D341Med (cell line): ENCODE results near the gene NR2F1-AS1.
"Not testable (repeated sequence)": the region's sequence is repeated elsewhere in the genome, so short reads cannot be mapped to it uniquely, and the experiment has no call there.

Source experiments
- DNase-seq: peaks from one replicate; pipeline ENCODE4 v3.0.0; 2012; ENCODE audit warnings: low spot score

NR2F1-AS1 gene

DNA sequence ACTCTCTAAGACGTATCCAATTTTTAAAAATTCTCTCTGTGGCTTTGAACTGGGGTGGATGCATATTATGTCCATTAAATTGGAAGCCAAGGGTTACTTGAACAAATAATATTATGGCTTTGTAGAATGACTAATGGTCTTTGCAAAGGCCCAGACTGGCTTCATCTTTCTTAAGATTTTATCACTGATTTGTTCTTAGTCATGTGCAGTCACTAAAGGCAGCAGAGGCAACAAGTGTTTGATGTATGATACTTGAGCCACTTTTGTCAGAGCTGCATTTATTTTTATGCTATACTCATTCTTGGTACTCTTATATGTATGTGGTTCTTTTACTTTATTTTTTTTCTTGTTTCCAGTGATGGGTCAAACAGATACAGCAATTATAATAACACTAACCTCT lies 152.2 kb downstream of the NR2F1-AS1 start:
- DNase-seq: no peak

DNA sequence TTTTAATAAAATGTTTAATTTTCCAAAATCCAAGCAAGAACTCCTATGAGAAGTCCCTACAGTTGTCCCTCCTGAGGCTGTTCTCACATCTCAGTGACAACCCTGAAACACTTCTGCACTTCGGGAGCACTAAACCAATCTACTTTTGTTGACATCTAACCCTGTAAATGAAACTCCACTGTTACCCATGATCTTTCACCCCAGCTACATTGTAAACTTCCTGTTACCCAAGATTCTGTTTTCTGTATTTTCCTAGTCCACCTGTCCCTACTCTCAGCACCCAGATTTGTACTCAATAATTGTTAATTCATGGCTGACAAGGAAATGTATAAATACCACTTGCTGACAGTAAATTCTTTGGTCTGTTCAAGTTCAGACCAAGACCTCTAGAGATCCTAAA lies 153.7 kb downstream of the NR2F1-AS1 start:
- no peak for DNase-seq

GRCh38 chr5:93425096-93425495 lies 155.9 kb downstream of the NR2F1-AS1 start:
- no peak for DNase-seq

DNA sequence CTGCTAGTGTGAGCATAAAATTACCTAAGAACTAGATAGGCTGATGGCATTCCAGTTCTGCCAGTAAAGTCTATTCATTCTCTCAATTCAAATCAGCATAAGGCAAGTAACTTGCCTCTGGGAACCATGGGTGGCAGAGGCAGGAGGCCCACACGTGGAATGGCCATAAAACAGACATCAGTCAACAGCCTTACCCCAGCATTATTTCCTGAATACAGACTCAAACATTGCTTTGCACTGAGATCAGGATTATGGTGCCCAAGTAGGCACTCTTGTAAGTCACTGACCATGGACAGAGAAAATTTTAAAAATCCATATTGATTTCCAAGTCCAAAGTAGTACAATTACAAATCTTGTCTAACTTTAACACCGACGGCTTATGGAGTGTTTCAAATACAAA lies 157.7 kb downstream of the NR2F1-AS1 start:
- DNase-seq: no peak

DNA sequence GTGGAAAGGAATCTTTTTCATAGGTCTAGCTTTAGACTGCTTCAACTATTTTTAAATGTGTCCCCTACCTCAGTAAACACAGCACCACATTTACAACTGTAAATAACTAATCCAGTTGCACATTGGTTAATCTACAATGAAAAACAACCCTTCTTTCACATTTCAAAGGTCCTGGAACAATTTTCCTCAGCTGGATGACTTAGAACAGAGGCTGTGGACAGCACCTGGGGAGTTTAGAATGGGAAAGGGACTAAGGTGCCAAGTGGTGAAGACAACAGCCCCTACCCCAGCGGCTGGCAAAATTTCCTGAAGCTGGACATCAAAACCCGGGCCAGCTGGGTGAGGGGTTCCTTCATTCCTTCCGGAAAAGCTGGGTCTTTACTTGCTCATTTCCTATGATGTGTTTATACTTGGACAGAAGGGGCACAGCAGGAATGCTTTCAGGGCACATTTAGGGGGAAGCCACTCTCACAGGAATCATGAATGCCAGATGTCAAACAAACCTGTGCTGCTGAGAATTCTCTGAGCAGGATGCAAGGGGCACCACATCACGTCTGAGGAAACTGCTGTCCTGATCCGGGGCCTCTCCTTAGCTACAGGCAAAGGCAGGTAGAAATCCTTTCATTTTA lies 158.3 kb downstream of the NR2F1-AS1 start:
- DNase-seq: no peak

GRCh38 chr5:93421987-93422401 lies 159.0 kb downstream of the NR2F1-AS1 start:
- DNase-seq: no peak

DNA sequence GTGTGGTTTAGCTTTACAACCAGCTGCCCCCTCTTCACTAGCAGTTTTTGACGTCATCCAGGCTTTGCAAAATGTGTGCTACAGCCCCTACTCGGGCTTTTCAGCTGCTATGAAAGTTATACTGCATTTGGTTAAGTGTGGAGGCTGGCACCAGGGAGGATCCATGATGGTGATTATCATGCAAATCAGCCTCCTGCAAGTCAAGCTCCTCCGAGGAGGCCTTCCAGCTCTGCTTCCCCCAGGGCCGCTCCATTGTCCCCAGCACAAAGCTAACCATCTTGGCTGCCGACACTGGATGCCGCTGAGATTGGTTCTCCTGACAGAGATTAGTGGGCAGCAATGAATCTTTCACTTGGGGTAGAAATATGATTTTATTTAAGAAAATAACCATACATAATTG lies 159.6 kb downstream of the NR2F1-AS1 start:
- no peak for DNase-seq

DNA sequence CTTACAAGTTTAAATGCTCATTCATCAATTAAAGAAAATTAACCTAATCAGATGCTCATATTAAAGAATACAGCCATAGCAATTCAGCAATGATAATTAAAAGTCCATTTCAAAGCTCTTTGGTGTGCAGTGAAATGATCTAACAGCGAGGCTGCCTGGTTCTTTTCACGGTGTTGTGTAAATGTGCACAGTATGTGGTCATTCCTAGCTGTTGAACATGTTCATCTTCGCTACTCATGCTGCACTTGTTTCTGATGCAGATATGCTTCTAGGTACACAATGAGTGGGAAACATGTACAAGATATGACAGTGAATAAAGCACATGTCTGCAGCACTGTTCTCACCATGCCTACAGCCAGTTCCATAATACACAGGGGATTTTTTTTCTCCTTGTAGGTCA lies 163.5 kb downstream of the NR2F1-AS1 start:
- DNase-seq: no peak

DNA sequence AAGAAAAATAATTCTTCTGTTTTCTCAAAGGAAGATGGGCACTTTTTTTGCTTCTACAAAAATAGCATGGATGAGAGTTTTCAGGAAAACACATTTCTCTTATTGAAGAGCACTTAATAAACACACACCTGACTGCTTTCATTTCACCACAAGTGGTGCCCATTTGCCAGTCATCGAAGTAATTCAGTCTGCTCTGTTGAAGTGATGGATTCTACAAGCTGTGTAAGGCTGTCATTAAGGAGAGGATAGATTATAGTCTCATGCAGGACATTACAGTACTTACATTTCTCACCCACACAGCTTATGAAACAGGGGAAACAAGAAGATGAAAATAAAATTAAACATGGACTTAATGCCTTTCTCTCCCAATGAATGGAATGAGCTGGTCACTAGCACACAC lies 165.2 kb downstream of the NR2F1-AS1 start:
- no peak for DNase-seq

DNA sequence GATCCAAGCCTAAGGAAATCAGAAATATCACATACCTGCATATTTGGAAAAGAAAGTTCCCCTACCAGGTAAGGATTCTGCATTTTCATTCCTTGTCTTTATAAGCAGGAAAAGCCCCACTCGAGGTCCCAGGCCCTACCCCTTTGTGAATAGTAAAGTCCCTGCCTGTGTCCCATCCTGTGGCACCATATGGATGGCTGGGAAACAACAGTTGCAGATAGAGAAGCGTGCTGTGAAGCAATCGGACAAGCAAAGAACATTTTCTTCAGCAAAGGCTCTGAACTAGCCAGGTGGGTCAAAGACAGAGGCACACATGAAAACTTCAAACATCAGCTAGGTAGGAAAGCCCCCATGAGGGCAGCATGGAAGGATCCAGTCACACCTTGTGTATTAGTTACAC lies 169.3 kb downstream of the NR2F1-AS1 start:
- no peak for DNase-seq

DNA sequence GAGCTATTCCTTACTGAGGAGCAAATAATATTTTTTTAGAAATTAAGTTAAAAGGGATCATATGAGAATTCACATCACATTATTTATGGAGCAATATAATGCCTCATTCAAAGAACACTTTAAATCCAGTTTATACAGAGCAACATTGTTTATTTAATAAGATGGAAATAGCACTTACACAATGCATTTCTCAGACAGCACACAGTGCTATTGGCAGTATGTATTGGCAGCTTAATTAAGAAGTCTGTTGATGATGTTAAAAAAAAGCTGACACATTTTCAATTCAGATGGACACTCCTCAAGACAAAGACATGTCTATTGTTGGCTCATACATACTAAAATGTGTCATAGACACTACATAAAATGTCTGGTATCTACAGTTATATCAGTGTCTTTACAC lies 171.3 kb downstream of the NR2F1-AS1 start:
- no peak for DNase-seq

GRCh38 chr5:93407454-93407853 lies 173.6 kb downstream of the NR2F1-AS1 start:
- DNase-seq: no peak

DNA sequence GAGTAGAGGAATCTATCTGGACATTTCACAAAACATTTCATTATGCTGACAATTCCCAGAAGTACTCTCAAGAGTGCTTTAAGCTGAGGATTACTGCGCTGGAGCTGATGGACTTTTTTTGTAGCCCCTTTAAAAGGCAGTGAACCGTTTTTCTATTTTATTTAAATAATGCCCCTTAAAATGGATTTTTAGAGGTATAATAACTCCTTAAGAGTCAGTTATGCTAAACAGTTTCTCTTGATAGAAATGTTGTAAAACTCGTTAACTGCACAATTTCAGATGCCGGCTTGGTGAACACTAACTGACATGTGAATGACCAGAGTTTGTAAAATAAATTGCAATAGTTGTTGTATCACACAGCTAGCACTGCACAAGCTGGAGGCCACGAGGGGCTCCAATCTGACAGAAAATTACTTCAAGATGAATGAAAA lies 174.0 kb downstream of the NR2F1-AS1 start:
- DNase-seq: no peak

DNA sequence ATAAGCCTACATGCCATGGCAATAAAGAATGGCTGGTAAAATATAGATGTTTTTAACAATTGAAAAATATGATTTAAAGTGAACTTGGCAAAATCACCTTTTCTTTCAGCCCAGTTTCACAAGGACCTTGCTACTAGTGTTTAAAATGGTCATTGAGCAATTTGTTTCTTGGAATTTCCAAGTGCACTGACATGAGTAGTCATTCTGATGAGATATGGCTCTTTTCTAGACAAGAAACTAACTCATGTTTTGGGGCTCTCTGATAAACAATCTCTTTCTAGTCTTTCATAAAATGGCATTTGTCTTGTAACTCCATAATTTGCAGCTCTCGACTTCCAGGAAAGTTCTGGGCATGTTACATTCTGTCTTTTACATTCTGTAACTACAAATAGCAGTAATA lies 176.8 kb downstream of the NR2F1-AS1 start:
- no peak for DNase-seq

DNA sequence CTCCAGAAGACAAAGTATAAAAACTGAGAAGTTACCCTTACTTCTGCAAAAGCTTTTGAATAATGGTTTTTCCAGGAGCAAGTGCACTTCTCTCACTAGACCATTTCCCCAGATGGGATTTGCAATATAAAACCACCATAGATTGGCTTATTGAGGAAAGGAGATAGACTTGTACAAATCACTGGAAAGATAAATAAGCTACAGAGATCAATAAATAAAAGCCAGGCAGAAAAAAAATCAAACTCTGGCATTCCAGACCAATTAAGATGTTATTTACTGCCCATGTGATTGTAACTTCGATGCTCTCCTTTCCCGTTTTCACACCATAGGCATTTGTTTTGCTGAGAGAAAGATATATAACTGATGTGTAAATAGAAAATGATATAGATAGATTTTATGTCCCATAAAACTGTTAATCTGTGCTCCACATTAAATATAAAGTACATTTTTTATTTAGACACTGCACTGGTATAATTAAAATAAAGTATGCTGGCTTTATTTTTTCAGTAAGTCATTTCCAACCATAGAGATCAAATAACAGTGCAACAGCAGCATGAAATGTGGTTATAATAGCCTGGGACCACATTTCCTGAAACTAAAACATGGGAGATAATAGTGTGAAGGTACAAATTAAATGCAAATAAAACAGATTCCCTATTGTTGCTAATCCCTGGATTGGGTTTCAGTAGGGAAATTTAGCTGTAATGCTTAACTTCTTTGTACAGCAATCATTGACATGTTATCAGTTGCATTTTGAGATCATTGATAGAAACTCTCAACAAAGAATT lies 177.7 kb downstream of the NR2F1-AS1 start:
- no peak for DNase-seq

DNA sequence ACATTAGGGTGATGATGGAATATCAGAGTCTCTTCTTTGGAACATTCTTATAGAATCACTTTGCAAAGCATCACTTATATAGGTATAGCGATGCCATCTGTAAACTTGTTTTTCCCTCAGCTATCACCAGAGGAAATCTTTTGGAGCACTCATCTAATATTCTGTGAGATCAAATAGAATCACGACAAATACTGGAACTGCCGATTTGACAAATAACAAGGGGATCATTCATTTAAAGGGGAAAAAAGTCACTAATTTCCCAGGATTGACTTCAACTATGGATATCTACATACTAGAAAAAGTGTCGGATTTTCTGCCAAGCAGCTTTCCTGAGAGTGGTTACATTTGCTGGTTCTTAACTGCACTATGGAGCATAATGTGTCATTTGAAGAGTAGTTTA lies 178.6 kb downstream of the NR2F1-AS1 start:
- no peak for DNase-seq

- no peak for DNase-seq
These were observed 179.3 kb downstream of the NR2F1-AS1 start for GRCh38 chr5:93401634-93402213.

DNA sequence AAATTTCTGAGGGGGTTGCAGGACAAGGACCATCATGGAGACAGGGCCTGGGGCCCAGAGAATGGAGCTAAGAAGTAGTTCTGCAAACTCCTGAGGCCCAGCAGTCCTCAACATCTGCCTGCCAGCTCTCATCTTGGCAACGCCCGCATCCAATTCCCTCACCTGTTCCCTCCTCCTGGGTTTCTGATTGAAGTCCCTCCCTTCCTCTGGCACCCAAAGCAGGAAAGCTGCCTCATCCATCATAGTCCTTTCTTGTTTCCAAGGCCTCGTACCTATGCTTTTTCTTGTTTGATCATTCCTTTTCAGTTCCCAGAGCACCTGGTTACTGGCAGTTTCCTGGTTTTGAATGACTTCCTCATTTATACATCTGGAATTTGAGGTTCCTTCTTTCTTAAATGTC lies 181.3 kb downstream of the NR2F1-AS1 start:
- DNase-seq: no peak

- no peak for DNase-seq
These were observed 185.0 kb downstream of the NR2F1-AS1 start for GRCh38 chr5:93395971-93396379.

GRCh38 chr5:93395010-93395409 lies 186.0 kb downstream of the NR2F1-AS1 start:
- DNase-seq: no peak

DNA sequence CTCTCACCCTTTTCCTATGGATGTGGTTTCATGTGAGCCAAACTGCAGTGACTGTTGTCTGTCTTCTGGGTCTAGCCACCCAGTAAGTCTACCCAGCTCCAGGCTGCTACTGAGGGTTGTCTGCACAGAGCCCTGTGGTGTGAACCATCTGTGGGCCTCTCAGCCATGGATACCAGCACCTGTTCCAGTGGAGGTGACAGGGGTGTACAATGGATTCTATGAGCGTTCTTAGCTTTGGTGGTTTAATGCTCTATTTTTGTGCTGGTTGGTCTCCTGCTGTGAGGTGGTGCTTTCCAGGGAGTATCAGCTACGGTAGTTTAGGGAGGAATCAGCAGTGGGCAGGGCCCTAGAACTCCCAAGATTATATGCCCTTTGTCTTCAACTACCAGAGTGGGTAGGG lies 186.7 kb downstream of the NR2F1-AS1 start:
- DNase-seq: no peak

DNA sequence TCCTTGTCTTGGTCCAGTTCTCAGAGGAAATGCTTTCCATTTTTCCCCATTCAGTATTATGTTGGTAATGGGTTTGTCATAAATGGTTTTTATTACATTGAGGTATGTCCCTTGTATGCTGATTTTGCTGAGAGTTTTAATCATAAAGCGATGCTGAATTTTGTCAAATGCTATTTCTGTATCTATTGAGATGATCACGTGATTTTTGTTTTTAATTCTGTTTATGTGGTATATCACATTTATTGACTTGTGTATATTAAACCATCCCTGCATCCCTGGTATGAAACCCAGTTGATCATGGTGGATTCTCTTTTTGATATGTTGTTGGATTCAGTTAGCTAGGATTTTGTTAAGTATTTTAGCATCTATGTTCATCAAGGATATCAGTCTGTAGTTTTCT lies 189.8 kb downstream of the NR2F1-AS1 start:
- DNase-seq: not testable (repeated sequence)

- DNase-seq: no peak
These were observed 195.4 kb downstream of the NR2F1-AS1 start for GRCh38 chr5:93385655-93386054.
